Measurements from ENCODE around the gene RIPK1. TPM values are rescaled to one million over a fixed set of nuclear protein-coding genes. Genes with fewer than 3 reads are reported as not detected.
A peak's percentile ranks its signal among the peaks of the same experiment; 100 is the strongest.

The RIPK1 gene
- total and polyA plus RNA-seq, 8 donors: 18.9 to 24.9 (median 22.4) TPM

GRCh38 chr6:3071568-3071967 is 3.3 kb downstream of the RIPK1 start:
- ATAC-seq: no peak
- intact Hi-C loops (cut with DNase I): no loop called here
- no peak for DNase-seq

DNA sequence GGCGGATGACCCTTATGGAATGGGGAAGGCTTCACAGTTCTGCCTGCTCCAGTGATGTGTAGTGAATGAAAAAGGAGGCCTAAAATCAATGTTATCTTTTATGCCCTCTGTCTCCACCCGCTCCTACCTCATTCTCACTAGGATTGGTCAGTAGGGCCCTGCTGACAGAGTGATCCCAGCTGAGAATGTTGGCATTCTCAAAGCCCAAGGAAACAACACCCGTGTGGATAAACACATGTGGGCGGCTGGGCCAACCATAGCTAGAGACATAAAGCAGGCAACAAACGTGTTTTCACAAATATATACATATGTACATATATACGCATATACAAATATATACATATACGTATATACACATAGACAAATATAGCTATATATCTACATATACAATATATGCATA is 4.5 kb downstream of the RIPK1 start:
- no peaks in the 10 kb centered on the region for H3K27me3 ChIP-seq
- H3K4me3 ChIP-seq: no peak overlapping the region
- DNase-seq: peak in 1 of 4 donors; percentile 46
- peaks cover 18 to 53% of the 10 kb centered on the region in 2 donors for H3K4me1 ChIP-seq
- intact Hi-C loops (cut with DNase I): no loop called here
- no peak overlapping the region for H3K27ac ChIP-seq
- TF ChIP-seq, protein P1, sequence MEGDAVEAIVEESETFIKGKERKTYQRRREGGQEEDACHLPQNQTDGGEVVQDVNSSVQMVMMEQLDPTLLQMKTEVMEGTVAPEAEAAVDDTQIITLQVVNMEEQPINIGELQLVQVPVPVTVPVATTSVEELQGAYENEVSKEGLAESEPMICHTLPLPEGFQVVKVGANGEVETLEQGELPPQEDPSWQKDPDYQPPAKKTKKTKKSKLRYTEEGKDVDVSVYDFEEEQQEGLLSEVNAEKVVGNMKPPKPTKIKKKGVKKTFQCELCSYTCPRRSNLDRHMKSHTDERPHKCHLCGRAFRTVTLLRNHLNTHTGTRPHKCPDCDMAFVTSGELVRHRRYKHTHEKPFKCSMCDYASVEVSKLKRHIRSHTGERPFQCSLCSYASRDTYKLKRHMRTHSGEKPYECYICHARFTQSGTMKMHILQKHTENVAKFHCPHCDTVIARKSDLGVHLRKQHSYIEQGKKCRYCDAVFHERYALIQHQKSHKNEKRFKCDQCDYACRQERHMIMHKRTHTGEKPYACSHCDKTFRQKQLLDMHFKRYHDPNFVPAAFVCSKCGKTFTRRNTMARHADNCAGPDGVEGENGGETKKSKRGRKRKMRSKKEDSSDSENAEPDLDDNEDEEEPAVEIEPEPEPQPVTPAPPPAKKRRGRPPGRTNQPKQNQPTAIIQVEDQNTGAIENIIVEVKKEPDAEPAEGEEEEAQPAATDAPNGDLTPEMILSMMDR (IDR thresholded peaks at IDR 0.05): no peak
- no peaks in the 10 kb centered on the region for H3K9me3 ChIP-seq
- H3K36me3 ChIP-seq: peaks cover 0 to 15% of the 10 kb centered on the region in 2 donors
- no peak for ATAC-seq

More at GRCh38 chr6:3071568-3071967, 3.3 kb downstream of the RIPK1 start:
- TF ChIP-seq, protein P1 (IDR thresholded peaks at IDR 0.05): no peak
- Histone ChIP-seq H3K27ac (no peak overlapping the region), H3K9me3 (no peaks in the 10 kb centered on the region), H3K27me3 (no peaks in the 10 kb centered on the region), H3K4me1 (peaks cover 18 to 61% of the 10 kb centered on the region in 2 donors), H3K4me3 (no peak overlapping the region), H3K36me3 (peaks cover 0 to 4% of the 10 kb centered on the region in 2 donors)

- no peak overlapping the region for H3K4me3 ChIP-seq
- intact Hi-C loops (cut with DNase I): no loop called here
- TF ChIP-seq, protein P1 (IDR thresholded peaks at IDR 0.05): no peak
- no peaks in the 10 kb centered on the region for H3K27me3 ChIP-seq
- peaks cover 18 to 51% of the 10 kb centered on the region in 2 donors for H3K4me1 ChIP-seq
- H3K27ac ChIP-seq: no peak overlapping the region
- DNase-seq (no peak), ATAC-seq (no peak)
- H3K36me3 ChIP-seq: peaks cover 0 to 21% of the 10 kb centered on the region in 2 donors
- H3K9me3 ChIP-seq: no peaks in the 10 kb centered on the region
Measured at GRCh38 chr6:3073382-3073781, 5.1 kb downstream of the RIPK1 start.

GRCh38 chr6:3075772-3076113 is 7.4 kb downstream of the RIPK1 start:
- Histone ChIP-seq H3K27me3 (no peaks in the 10 kb centered on the region), H3K4me3 (no peak overlapping the region), H3K4me1 (peaks cover 15 to 34% of the 10 kb centered on the region in 2 donors), H3K27ac (no peak overlapping the region), H3K36me3 (peaks cover 0 to 45% of the 10 kb centered on the region in 2 donors), H3K9me3 (no peaks in the 10 kb centered on the region)
- ATAC-seq (no peak), DNase-seq (no peak)
- intact Hi-C loops (cut with DNase I): no loop called here
- TF ChIP-seq, protein P1 (IDR thresholded peaks at IDR 0.05): no peak

DNA sequence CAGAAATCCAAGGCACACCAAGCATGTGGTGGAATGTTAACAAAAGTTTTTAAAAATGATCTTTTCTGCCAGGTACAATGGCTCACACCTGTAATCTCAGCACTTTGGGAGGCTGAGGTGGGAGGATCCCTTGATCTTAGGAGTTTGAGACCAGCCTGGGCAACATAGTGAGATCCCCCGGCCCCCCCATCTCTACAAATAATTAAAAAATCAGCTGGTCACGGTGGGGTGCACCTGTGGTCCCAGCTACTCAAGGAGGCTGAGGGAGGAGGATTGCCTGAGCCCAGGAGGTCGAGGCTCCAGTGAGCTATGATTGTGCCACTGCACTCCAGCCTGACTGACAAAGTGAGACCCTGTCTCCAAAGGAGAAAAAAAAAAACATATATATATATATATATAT is 8.0 kb downstream of the RIPK1 start:
- peaks cover 0 to 50% of the 10 kb centered on the region in 2 donors for H3K36me3 ChIP-seq
- H3K27ac ChIP-seq: no peak overlapping the region
- intact Hi-C loops (cut with DNase I): no loop called here
- peaks cover 14 to 28% of the 10 kb centered on the region in 2 donors for H3K4me1 ChIP-seq
- no peaks in the 10 kb centered on the region for H3K27me3 ChIP-seq
- ATAC-seq: no peak
- no peak for DNase-seq
- TF ChIP-seq, protein P1 (IDR thresholded peaks at IDR 0.05): no peak
- no peaks in the 10 kb centered on the region for H3K9me3 ChIP-seq
- H3K4me3 ChIP-seq: no peak overlapping the region

All from left lung (tissue), 10 donors.